ENCODE measurements around the gene LONP1. TPM values are rescaled to one million over a fixed set of nuclear protein-coding genes. Genes with fewer than 3 reads are reported as not detected.

Gene LONP1
- total and polyA plus RNA-seq, 2 of the 8 experiments (the other 6 are each of a cell fraction or from before 2014, with no cell fraction given), result 98.1 to 117 TPM

GRCh38 chr19:5681391-5682106 is 38.4 kb downstream of the LONP1 start:
- DNase-seq (ENCODE audit: low read depth in 1 of 2, low spot score in 2 of 2), result no peak
- TF ChIP-seq, protein P1, sequence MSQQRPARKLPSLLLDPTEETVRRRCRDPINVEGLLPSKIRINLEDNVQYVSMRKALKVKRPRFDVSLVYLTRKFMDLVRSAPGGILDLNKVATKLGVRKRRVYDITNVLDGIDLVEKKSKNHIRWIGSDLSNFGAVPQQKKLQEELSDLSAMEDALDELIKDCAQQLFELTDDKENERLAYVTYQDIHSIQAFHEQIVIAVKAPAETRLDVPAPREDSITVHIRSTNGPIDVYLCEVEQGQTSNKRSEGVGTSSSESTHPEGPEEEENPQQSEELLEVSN (IDR thresholded peaks at IDR 0.05), result no peak
- TF ChIP-seq GTF2F1 (IDR thresholded peaks at IDR 0.05; ENCODE audit: borderline replicate concordance, low read depth, low read length) (no peak), TEAD4 (IDR thresholded peaks at IDR 0.05; ENCODE audit: low read depth, low read length) (no peak), NANOG (IDR thresholded peaks at IDR 0.05; ENCODE audit: insufficient read depth, low read depth, low read length, poor library complexity, severe bottlenecking) (no peak), RNF2 (IDR thresholded peaks at IDR 0.05; ENCODE audit: borderline replicate concordance, low read depth, low read length, missing control alignments, poor library complexity, severe bottlenecking) (no peak), TAF7 (optimal IDR thresholded peaks at IDR 0.05; ENCODE audit: borderline replicate concordance, low read depth, low read length) (no peak), EGR1 (IDR thresholded peaks at IDR 0.05; ENCODE audit: borderline replicate concordance, low read depth, low read length) (no peak), SP4 (IDR thresholded peaks at IDR 0.05; ENCODE audit: low read length) (no peak), KDM1A (IDR thresholded peaks at IDR 0.05; ENCODE audit: borderline replicate concordance, low read length) (no peak), RAD21 (IDR thresholded peaks at IDR 0.05 in 1 of 2, conservative IDR thresholded peaks at IDR 0.05 in 1 of 2; ENCODE audit: low read depth in 2 of 2, low read length in 2 of 2) (no peak)

More at GRCh38 chr19:5681391-5682106, 38.4 kb downstream of the LONP1 start:
- peaks cover 0 to 10% of the 10 kb centered on the region in 2 experiments for H4K20me1 ChIP-seq (replicated peaks in 1 of 2; ENCODE audit: control insufficient read depth in 1 of 2, insufficient read depth in 2 of 2, low read length in 2 of 2)
- peak overlapping the region; percentile 94 for H3K4ac ChIP-seq (replicated peaks; ENCODE audit: insufficient read length, low read depth, low read length)
- H3K4me3 ChIP-seq (ENCODE audit: extremely low read depth in 1 of 4, insufficient read depth in 2 of 4, low read depth in 3 of 4, low read length in 4 of 4), result peak overlapping the region; percentile 58 to 83 (median 76)
- ChIA-PET POLR2A (ENCODE audit: partially characterized antibody) (interaction anchor here (0.5 to 1.7 kb wide), 5 partner anchors 8 to 33 kb away, joined by 3 to 8 read pairs (median 3); partner anchors contain the start of gene RPL36), CTCF (ENCODE audit: partially characterized antibody) (no interaction called here)
- no peak overlapping the region for H3K23ac ChIP-seq (ENCODE audit: insufficient read length)
- H4K8ac ChIP-seq (ENCODE audit: extremely low read depth, insufficient read depth, low read length), result 0 out of 2 replicates have a peak overlapping the region, but pooled peaks have one; percentile 75
- H3K79me1 ChIP-seq (ENCODE audit: low read depth, low read length), result peaks cover 3% of the 10 kb centered on the region; the same call in 1 of the 2 replicates
- H3K23me2 ChIP-seq (ENCODE audit: low read depth, low read length), result peaks cover 15% of the 10 kb centered on the region; the same call in 1 of the 2 replicates
- no peak overlapping the region for H2AFZ ChIP-seq (ENCODE audit: low read length)
- 0 out of 2 replicates have a peak overlapping the region, but pooled peaks have one; percentile 16 for H2BK5ac ChIP-seq (ENCODE audit: low read depth, low read length)
- peak overlapping the region; percentile 38 for H4K5ac ChIP-seq (ENCODE audit: insufficient read length, low read depth, low read length)
- WGBS, 2 experiments (ENCODE audit: extremely low coverage in 1 of 2, insufficient coverage in 1 of 2, insufficient read length in 1 of 2, insufficient replicate concordance in 2 of 2, low coverage in 1 of 2, low lambda C conversion rate in 2 of 2, missing lambda C conversion rate in 1 of 2), result 70 to 100% methylated on average over 1 to 17 of the region's 17 CpGs
- H3K4me1 ChIP-seq (replicated peaks in 1 of 4; ENCODE audit: control insufficient read depth in 3 of 4, insufficient read depth in 4 of 4, low read length in 3 of 4), result peaks cover 0 to 14% (median 1%) of the 10 kb centered on the region in 4 experiments; a peak in 5 of 7 replicates
- no peaks in the 10 kb centered on the region for H3K79me2 ChIP-seq (ENCODE audit: control insufficient read depth in 1 of 2, insufficient read depth in 2 of 2, low read length in 2 of 2)
- no peak overlapping the region for H2BK20ac ChIP-seq (ENCODE audit: low read length)
- peak overlapping the region; percentile 89 to 97 for H3K4me2 ChIP-seq (ENCODE audit: insufficient read depth in 1 of 2, low read depth in 2 of 2, low read length in 2 of 2)
- no peak overlapping the region for H3K14ac ChIP-seq (ENCODE audit: insufficient read length)
- H2BK15ac ChIP-seq (ENCODE audit: low read length), result no peak overlapping the region
- H3K27me3 ChIP-seq (replicated peaks in 1 of 4; ENCODE audit: control insufficient read depth in 3 of 4, extremely low read depth in 1 of 4, insufficient read depth in 3 of 4, low read length in 3 of 4), result no peaks in the 10 kb centered on the region
- H3K27ac ChIP-seq (ENCODE audit: low read depth, low read length), result no peak overlapping the region
- no peak for FAIRE-seq
- peak overlapping the region; percentile 0 to 59 (median 37); a peak in 4 of 7 replicates for H3K9ac ChIP-seq (replicated peaks in 1 of 4; ENCODE audit: extremely low read depth in 1 of 4, low read depth in 3 of 4, low read length in 3 of 4)
- peak overlapping the region; percentile 80; the same call in 1 of the 2 replicates for H2BK12ac ChIP-seq (ENCODE audit: low read depth, low read length)
- no peak overlapping the region for H4K91ac ChIP-seq (replicated peaks; ENCODE audit: insufficient read length, low read length)
- H3K18ac ChIP-seq (ENCODE audit: extremely low read depth, low read length), result peak overlapping the region; percentile 71; the same call in 1 of the 2 replicates
- H3K9me3 ChIP-seq (ENCODE audit: insufficient read depth in 2 of 2, low read depth in 1 of 2, low read length in 1 of 2), result no peaks in the 10 kb centered on the region
- H2BK120ac ChIP-seq (replicated peaks; ENCODE audit: low read depth, low read length), result peak overlapping the region; percentile 22
- H3K36me3 ChIP-seq (ENCODE audit: control insufficient read depth in 2 of 4, insufficient read depth in 4 of 4, low read length in 3 of 4), result 0 out of 8 replicates have a peak, but pooled peaks cover 0 to 2% (median 0%) of the 10 kb centered on the region in 4 experiments
- H2AK5ac ChIP-seq (ENCODE audit: low read depth, low read length), result 0 out of 2 replicates have a peak overlapping the region, but pooled peaks have one; percentile 90
- H3K56ac ChIP-seq (replicated peaks; ENCODE audit: insufficient read length, low read depth, low read length), result no peak overlapping the region

Data from H1 (cell line).